ENCODE results near the gene ZNF469.

ZNF469 gene

GRCh38 chr16:88367560-88367959 lies 15.2 kb upstream of the ZNF469 start:
- no peak for TF ChIP-seq CTCF (IDR thresholded peaks at IDR 0.05; ENCODE audit: control insufficient read depth, insufficient read depth, low read depth, low read length, missing control alignments)
- no peak overlapping the region for H3K4me3 ChIP-seq (ENCODE audit: control insufficient read depth, low read depth, low read length)
- no peak for DNase-seq (ENCODE audit: low read depth)

- DNase-seq (ENCODE audit: low read depth) = no peak
- no peak for TF ChIP-seq CTCF (IDR thresholded peaks at IDR 0.05; ENCODE audit: control insufficient read depth, insufficient read depth, low read depth, low read length, missing control alignments)
- H3K4me3 ChIP-seq (ENCODE audit: control insufficient read depth, low read depth, low read length) = no peak overlapping the region
Observed at GRCh38 chr16:88368036-88368435, 14.7 kb upstream of the ZNF469 start.

- TF ChIP-seq CTCF (IDR thresholded peaks at IDR 0.05; ENCODE audit: control insufficient read depth, insufficient read depth, low read depth, low read length, missing control alignments) = no peak
- DNase-seq (ENCODE audit: low read depth) = no peak
- no peak overlapping the region for H3K4me3 ChIP-seq (ENCODE audit: control insufficient read depth, low read depth, low read length)
Observed at GRCh38 chr16:88368994-88369393, 13.8 kb upstream of the ZNF469 start.

- no peak for DNase-seq (ENCODE audit: low read depth)
- no peak overlapping the region for H3K4me3 ChIP-seq (ENCODE audit: control insufficient read depth, low read depth, low read length)
- TF ChIP-seq CTCF (IDR thresholded peaks at IDR 0.05; ENCODE audit: control insufficient read depth, insufficient read depth, low read depth, low read length, missing control alignments) = no peak
Observed at GRCh38 chr16:88369447-88370008, 13.2 kb upstream of the ZNF469 start.

GRCh38 chr16:88370365-88370764 lies 12.4 kb upstream of the ZNF469 start:
- no peak for DNase-seq (ENCODE audit: low read depth)
- H3K4me3 ChIP-seq (ENCODE audit: control insufficient read depth, low read depth, low read length) = no peak overlapping the region

GRCh38 chr16:88372522-88372921 lies 10.2 kb upstream of the ZNF469 start:
- TF ChIP-seq CTCF (IDR thresholded peaks at IDR 0.05; ENCODE audit: control insufficient read depth, insufficient read depth, low read depth, low read length, missing control alignments) = no peak
- H3K4me3 ChIP-seq (ENCODE audit: control insufficient read depth, low read depth, low read length) = no peak overlapping the region
- DNase-seq (ENCODE audit: low read depth) = no peak

More at GRCh38 chr16:88370365-88370764, 12.4 kb upstream of the ZNF469 start:
- no peak for TF ChIP-seq CTCF (IDR thresholded peaks at IDR 0.05; ENCODE audit: control insufficient read depth, insufficient read depth, low read depth, low read length, missing control alignments)

GRCh38 chr16:88373211-88373610 lies 9.5 kb upstream of the ZNF469 start:
- no peak for DNase-seq (ENCODE audit: low read depth)
- TF ChIP-seq CTCF (IDR thresholded peaks at IDR 0.05; ENCODE audit: control insufficient read depth, insufficient read depth, low read depth, low read length, missing control alignments) = no peak
- H3K4me3 ChIP-seq (ENCODE audit: control insufficient read depth, low read depth, low read length) = no peak overlapping the region
